Activated CD4-positive, alpha-beta T cell treated with anti-CD3 and anti-CD28 coated beads, Interleukin-2, amount 50 U/mL, for 16 hours (primary cell): Measurements from ENCODE around the gene RNPEP.
A peak's percentile ranks its signal among the peaks of the same experiment; 100 is the strongest.
"Not testable (repeated sequence)": the region's sequence is repeated elsewhere in the genome, so short reads cannot be mapped to it uniquely, and the experiment has no call there.

ENCODE experiments used
- DNase-seq: peaks from one replicate; pipeline ENCODE4 v3.0.0-alpha.2; 2020

Gene RNPEP, protein sequence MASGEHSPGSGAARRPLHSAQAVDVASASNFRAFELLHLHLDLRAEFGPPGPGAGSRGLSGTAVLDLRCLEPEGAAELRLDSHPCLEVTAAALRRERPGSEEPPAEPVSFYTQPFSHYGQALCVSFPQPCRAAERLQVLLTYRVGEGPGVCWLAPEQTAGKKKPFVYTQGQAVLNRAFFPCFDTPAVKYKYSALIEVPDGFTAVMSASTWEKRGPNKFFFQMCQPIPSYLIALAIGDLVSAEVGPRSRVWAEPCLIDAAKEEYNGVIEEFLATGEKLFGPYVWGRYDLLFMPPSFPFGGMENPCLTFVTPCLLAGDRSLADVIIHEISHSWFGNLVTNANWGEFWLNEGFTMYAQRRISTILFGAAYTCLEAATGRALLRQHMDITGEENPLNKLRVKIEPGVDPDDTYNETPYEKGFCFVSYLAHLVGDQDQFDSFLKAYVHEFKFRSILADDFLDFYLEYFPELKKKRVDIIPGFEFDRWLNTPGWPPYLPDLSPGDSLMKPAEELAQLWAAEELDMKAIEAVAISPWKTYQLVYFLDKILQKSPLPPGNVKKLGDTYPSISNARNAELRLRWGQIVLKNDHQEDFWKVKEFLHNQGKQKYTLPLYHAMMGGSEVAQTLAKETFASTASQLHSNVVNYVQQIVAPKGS

GRCh38 chr1:201982623-201983379 lies at the start of gene RNPEP:
RNPEP (plus strand) TSS chr1:201982648; CDS start chr1:201982667, 19 bp downstream.
- peak; percentile 40 for DNase-seq

- no peak for DNase-seq
Measured at GRCh38 chr1:201933840-201934430, 48.5 kb upstream of the RNPEP start.

- no peak for DNase-seq
Measured at GRCh38 chr1:201937624-201938213, 44.7 kb upstream of the RNPEP start.

DNA sequence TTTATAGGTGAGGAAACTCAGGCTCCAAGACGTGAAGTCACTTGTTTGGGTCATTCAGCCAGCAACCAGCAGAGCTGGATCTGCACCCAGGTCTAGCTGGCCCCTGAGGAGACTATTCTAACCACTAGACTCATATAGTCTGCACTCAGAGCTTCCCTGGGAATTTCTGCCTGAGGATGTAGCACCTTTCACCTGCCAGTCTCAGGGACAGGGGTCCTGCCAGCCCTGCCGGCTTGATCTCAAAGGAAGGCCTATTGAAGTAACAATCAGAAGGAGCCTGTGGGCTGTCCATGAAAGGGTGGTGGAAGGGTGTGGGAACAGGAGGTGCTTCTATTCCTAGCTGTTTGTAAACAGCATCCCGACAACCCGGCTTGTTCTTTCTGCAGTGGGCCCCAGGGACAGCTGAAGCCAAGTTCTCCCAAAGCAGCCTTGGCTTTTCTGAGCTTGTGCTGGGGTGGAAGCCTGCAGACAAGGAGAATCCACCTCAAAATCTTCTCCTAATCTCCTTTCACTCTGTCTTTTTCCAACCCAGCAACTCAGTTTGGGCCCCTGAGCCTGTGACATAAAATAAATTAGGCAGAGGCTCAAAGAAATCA lies 43.9 kb upstream of the RNPEP start:
- DNase-seq, result no peak

DNA sequence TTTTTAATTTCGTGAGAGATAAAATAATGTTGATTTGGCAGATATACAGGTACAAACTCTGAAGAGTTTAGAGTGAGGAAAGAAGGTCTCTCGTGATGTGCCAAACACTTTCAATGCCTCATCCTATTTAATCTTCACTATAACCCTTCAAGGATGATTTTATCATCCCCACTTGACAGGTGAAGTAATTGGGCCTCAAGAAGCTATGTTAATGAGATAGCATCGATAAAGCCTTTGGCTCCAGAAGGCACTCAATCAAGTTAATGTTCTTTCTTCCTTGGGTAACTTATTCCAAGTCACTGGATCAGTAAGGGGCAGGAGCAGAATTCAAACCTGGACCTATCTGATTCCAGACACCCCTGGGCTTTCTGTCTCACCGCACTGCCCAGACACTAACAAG lies 43.3 kb upstream of the RNPEP start:
- no peak for DNase-seq

DNA sequence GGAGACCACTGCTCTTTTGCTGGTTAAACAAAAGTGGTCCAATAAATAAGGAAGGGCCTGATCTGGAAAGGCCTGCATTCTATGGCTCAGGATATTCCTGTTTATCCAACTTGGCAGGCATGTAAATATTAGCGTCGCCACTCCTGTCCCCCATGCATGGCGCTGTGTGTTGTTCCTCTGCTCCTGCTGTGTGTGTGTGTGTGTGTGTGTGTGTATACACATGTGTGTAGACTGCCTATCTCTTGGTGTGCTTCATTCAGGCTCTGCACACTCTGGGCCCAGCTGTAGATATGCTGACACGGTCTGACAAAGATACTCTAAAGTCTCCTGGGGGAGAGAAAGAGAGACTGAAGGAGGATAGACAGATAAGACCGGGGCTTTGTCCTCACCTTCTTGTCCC lies 42.9 kb upstream of the RNPEP start:
- DNase-seq, result no peak

DNA sequence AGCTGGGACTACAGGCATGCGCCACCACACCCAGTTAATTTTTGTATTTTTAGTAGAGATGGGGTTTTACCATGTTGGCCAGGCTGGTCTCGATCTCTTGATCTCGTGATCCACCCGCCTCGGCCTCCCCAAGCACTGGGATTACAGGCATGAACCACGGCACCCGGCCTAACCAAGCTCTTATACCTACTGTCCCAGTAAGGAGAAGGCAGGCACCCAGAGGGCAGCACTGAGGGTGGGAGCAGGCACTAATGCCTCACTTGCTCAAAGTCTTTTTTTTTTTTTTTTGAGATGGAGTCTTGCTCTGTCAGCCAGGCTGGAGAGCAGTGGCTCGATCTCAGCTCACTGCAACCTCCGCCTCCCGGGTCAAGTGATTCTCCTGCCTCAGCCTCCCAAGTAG lies 42.1 kb upstream of the RNPEP start:
- not testable (repeated sequence) for DNase-seq

DNA sequence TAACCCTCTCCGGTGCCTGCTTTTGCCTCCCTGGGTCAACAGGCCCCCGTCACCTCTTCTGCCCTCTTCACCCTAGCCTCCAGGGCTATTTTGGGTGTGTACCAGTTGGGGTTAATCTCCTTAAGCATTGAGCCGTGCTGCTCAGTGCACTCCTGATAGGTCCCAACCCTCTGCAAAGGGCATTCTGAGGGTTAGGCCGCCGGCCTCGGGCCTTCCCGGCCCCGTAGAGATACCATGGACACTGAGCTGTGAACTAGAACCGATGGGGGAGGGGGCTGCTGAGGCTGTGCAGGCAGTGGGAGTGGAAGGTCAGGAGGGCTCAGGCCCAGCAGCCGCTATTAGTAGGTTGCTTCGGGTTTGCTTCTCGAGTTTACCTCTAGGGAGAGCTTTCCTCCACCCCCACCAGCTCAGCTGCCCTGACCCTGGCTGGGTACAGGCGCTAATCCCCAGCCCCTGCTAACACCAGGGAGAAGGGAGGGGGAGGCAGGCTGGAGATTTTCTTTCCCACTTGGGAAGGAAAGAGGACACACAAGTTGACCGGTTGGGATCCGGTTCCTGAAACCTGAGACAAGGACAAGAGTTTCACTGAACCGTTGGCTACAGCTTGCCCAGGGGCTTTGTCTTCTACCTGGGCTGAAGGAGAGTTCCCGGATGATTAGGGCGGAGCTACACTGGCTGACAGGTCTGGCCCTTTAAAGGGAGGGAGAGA lies 40.9 kb upstream of the RNPEP start:
- DNase-seq, result no peak

DNA sequence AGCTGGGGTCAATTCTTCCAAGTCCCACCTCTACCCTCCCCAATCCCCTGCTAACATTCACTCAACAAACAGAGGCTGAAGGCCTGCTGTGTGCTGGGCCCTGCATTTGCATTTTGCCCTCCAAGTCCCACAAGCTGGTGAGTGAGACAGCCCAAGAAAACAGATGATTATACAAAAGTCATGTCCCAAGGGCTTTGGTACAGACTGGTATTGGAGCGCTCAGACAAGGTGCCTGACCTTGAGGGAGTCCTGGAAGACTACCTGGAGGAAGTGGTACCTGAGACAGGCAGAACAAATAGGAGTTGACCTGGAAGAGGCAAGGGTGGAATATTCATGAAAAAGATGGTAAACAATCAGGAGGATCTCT lies 40.3 kb upstream of the RNPEP start:
- DNase-seq, result no peak

DNA sequence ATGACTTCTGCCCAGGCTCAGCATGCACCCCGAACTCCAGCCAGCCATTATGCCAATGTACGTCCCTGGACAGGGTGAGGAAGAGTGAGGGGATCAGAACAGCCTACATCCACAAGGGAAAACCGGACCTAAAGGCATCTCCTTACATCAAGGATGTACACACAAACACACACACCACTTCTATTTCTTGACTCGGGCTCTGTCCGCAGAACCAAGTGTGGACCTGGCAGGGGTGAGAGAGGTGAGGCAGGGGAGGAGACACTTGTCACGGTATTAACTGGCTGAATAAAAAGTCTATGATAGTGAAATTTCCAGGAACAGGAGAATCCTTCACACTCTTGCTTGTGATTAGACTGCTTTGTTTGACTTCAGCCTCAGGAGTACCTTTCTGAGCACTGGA lies 38.4 kb upstream of the RNPEP start:
- no peak for DNase-seq

GRCh38 chr1:201944639-201945038 lies 37.8 kb upstream of the RNPEP start:
- DNase-seq, result no peak

GRCh38 chr1:201945157-201945556 lies 37.3 kb upstream of the RNPEP start:
- no peak for DNase-seq

DNA sequence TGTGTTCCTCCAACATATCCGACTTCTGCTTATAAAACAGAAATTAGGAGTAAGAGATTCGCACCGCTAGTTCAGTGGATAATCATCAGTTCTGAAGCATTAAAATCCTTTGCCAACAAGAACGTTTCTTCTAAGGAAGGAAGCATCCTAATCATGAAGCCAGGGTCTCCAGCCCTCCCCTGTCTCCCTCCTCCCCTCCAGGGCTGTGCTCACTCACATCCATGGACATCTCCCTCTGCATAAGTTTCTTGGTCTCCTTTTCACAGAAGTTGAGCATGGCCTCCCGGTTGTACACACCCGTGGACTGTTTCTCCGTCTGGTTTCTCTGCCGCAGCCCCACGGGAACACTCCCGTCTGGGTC lies 36.6 kb upstream of the RNPEP start:
- DNase-seq, result no peak

DNA sequence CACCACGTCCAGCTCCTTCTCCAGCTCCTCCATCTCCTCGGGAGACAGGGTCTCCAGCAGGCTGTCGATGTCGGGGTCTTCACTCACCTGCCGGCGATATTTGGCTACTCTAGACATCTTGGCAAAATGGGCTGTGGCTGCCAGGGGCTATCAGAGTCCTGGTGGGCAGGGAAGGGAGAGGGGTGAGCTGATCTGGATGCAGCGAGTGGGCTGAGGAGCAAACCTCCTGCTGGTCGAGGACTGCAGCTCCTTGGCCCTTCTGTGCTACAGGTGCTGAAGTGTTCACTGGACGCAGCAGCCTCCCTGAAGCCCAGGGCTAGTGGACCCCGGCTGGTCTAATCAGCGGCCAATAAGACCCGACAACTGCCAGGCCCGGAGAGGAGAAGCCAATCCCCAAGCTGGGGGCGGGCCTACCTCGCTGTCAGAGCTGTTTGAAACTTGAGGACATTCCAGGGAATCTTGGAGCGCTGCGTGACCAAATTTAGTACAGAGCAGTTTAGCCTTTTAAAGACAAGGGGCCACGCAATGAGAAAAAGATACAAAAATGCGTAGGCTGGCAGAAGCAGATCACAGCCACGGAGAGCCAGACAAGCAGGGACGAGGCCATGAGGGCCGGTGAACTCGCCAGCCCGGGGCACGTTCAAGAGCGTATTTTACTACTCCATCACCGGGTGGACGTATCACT lies 36.1 kb upstream of the RNPEP start, which contains the start of gene LMOD1:
LMOD1 (minus strand) TSS at position 325 of the 685 bp plus-strand sequence; CDS start at position 117, 208 bp downstream.
- no peak for DNase-seq

GRCh38 chr1:201947697-201948008 lies 34.8 kb upstream of the RNPEP start:
- DNase-seq, result no peak

DNA sequence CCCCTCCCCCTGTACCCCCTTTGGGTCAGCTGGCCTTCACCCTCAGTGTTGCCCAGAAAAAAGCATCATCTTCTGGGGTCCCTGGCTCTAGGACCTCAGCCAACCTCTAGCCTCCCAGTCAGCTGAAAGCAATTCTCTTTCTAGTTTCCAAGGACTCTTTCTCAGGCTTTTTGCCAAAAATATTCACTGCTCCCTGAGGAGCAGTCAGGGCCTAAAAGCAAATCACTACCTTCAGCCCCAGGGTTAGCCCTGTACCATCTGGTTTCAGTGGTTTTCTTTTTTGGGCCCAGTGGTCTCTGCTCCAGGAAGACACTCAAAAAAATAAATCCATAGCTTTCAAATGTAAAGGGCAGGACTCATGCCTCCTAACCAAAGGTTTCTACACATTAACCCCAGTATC lies 33.0 kb upstream of the RNPEP start:
- DNase-seq, result no peak

DNA sequence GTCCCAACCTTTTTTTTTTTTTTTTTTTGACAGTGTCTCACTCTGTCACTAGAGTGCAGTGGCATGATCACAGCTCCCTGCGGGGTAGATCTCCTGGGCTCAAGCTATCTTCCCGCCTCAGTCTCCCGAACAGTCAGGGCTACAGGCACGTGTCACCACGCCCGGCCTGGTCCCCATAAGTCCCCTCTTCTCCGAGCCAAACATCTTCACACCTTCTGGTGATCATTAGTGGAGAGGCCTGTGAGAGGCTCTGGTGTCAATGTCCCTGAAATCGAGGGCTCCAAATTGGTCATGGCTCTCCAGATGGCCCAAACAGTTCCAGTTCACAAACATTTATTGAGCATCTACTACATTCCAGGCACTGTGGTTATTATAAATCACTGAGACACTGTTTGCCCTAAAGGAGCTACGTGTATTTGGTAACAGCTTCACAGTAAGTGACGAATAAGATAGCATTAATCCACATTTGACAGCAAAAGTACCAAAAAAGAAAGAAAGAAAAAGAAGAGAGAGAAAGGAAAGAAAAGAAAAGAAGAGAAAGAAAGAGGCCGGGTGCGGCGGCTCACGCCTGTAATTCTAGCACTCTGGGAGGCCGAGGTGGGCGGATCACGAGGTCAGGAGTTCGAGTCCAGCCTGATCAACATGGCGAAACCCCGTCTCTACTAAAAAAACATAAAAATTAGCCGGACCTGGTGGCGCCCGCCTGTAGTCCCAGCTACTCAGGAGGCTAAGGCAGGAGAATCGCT lies 28.0 kb upstream of the RNPEP start:
- peak; percentile 19 for DNase-seq

- peak; percentile 97 for DNase-seq
Measured at GRCh38 chr1:201955009-201955728, 27.3 kb upstream of the RNPEP start, which contains the start of gene TIMM17A. TIMM17A (plus strand) TSS chr1:201955503; CDS start chr1:201955527, 24 bp downstream.

- DNase-seq, result no peak
Measured at GRCh38 chr1:201955729-201956143, 26.7 kb upstream of the RNPEP start.

DNA sequence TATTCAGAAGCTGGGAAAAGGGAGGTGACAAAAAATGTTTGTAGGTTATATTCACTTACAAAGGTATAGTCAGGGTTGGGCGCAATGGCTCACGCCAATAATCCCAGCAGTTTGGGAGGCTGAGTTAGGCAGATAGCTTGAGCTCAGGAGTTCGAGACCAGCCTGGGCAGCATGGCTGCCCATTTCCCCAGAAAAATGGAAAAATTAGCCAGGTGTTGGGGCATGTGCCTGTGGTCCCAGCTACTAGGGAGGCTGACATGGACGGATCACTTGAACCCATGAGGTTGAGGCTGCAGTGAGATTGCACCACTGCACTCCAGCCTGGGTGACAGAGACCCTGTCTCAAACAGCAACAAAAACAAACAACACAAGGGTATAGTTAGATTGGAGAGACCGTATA lies 24.1 kb upstream of the RNPEP start:
- DNase-seq, result no peak
